Ovary (tissue), 3 donors: ENCODE data around the gene RPL12.

Source experiments
- EP300 ChIP-seq: sonication (generic); formaldehyde crosslinking; IDR thresholded peaks from one replicate; pipeline ENCODE4 v1.6.1; 2017; ENCODE audit warnings: antibody characterized with exemption
- POLR2A ChIP-seq: fragments of 450-650 bp; IDR thresholded peaks from one replicate; pipeline ENCODE4 v1.6.1; 2017; ENCODE audit warnings: antibody characterized with exemption, mild to moderate bottlenecking, moderate library complexity
- TF ChIP-seq, protein P1 (sequence below), 3 donors: fragments of 450-650 bp in 2 of 3; fragments of 200-600 bp in 1 of 3; IDR thresholded peaks; one replicate each; pipeline versions ENCODE4 v1.5.1 to v1.8.0; 2016 to 2022; ENCODE audit warnings: antibody characterized with exemption in 3 of 3, mild to moderate bottlenecking in 1 of 3
- donor health status: DM: no; HTN: no; CAD: no.

GRCh38 chr9:127451858-127452656 is 851 bp upstream of the RPL12 start:
- TF ChIP-seq, protein P1, sequence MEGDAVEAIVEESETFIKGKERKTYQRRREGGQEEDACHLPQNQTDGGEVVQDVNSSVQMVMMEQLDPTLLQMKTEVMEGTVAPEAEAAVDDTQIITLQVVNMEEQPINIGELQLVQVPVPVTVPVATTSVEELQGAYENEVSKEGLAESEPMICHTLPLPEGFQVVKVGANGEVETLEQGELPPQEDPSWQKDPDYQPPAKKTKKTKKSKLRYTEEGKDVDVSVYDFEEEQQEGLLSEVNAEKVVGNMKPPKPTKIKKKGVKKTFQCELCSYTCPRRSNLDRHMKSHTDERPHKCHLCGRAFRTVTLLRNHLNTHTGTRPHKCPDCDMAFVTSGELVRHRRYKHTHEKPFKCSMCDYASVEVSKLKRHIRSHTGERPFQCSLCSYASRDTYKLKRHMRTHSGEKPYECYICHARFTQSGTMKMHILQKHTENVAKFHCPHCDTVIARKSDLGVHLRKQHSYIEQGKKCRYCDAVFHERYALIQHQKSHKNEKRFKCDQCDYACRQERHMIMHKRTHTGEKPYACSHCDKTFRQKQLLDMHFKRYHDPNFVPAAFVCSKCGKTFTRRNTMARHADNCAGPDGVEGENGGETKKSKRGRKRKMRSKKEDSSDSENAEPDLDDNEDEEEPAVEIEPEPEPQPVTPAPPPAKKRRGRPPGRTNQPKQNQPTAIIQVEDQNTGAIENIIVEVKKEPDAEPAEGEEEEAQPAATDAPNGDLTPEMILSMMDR (IDR thresholded peaks at IDR 0.05), result no peak
- TF ChIP-seq EP300 (no peak), POLR2A (no peak)
